ENCODE data around the gene GRAMD1B.

- TF ChIP-seq, protein P1, sequence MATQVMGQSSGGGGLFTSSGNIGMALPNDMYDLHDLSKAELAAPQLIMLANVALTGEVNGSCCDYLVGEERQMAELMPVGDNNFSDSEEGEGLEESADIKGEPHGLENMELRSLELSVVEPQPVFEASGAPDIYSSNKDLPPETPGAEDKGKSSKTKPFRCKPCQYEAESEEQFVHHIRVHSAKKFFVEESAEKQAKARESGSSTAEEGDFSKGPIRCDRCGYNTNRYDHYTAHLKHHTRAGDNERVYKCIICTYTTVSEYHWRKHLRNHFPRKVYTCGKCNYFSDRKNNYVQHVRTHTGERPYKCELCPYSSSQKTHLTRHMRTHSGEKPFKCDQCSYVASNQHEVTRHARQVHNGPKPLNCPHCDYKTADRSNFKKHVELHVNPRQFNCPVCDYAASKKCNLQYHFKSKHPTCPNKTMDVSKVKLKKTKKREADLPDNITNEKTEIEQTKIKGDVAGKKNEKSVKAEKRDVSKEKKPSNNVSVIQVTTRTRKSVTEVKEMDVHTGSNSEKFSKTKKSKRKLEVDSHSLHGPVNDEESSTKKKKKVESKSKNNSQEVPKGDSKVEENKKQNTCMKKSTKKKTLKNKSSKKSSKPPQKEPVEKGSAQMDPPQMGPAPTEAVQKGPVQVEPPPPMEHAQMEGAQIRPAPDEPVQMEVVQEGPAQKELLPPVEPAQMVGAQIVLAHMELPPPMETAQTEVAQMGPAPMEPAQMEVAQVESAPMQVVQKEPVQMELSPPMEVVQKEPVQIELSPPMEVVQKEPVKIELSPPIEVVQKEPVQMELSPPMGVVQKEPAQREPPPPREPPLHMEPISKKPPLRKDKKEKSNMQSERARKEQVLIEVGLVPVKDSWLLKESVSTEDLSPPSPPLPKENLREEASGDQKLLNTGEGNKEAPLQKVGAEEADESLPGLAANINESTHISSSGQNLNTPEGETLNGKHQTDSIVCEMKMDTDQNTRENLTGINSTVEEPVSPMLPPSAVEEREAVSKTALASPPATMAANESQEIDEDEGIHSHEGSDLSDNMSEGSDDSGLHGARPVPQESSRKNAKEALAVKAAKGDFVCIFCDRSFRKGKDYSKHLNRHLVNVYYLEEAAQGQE (IDR thresholded peaks at IDR 0.05; ENCODE audit: low read depth): no peak
- TF ChIP-seq, protein P2, sequence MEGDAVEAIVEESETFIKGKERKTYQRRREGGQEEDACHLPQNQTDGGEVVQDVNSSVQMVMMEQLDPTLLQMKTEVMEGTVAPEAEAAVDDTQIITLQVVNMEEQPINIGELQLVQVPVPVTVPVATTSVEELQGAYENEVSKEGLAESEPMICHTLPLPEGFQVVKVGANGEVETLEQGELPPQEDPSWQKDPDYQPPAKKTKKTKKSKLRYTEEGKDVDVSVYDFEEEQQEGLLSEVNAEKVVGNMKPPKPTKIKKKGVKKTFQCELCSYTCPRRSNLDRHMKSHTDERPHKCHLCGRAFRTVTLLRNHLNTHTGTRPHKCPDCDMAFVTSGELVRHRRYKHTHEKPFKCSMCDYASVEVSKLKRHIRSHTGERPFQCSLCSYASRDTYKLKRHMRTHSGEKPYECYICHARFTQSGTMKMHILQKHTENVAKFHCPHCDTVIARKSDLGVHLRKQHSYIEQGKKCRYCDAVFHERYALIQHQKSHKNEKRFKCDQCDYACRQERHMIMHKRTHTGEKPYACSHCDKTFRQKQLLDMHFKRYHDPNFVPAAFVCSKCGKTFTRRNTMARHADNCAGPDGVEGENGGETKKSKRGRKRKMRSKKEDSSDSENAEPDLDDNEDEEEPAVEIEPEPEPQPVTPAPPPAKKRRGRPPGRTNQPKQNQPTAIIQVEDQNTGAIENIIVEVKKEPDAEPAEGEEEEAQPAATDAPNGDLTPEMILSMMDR (IDR thresholded peaks at IDR 0.05 in 2 of 3, conservative IDR thresholded peaks at IDR 0.05 in 1 of 3; ENCODE audit: borderline replicate concordance in 1 of 3, insufficient read depth in 1 of 3, low read depth in 2 of 3, low read length in 2 of 3): no peak
- TF ChIP-seq EZH2 (IDR thresholded peaks at IDR 0.05) (no peak), POLR2A (IDR thresholded peaks at IDR 0.05; ENCODE audit: borderline replicate concordance, extremely low read depth, insufficient read depth, insufficient read length) (no peak), SIN3A (IDR thresholded peaks at IDR 0.05; ENCODE audit: low read depth) (no peak), RAD21 (IDR thresholded peaks at IDR 0.05; ENCODE audit: low read depth) (no peak), ATF3 (IDR thresholded peaks at IDR 0.05) (no peak)
These were observed 95.0 kb downstream of the GRAMD1B start for GRCh38 chr11:123525097-123525496.
